ENCODE data around the gene TMIGD1. TPM values are rescaled to one million over a fixed set of nuclear protein-coding genes. Genes with fewer than 3 reads are reported as not detected.

The TMIGD1 gene
- total and polyA plus RNA-seq, 2 experiments from 2014 or later = not detected

DNA sequence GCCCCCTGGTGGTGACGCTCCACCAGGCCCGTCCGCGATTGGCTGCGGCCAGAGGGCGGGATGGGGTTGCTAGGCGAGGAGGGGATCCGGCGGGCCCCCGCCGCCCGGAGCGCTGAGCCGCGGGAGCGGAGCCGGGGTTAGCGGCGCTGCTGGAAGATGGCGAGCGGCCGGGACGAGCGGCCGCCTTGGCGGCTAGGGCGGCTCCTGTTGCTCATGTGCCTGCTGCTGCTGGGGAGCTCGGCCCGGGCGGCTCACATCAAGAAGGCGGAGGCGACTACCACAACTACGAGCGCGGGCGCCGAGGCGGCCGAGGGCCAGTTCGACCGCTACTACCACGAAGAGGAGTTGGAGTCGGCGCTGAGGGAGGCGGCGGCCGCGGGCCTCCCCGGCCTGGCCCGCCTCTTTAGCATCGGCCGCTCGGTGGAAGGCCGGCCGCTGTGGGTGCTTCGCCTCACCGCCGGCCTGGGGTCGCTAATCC lies 45.0 kb upstream of the TMIGD1 start, which contains the start of gene CPD (continued):
- TF ChIP-seq, protein P1, sequence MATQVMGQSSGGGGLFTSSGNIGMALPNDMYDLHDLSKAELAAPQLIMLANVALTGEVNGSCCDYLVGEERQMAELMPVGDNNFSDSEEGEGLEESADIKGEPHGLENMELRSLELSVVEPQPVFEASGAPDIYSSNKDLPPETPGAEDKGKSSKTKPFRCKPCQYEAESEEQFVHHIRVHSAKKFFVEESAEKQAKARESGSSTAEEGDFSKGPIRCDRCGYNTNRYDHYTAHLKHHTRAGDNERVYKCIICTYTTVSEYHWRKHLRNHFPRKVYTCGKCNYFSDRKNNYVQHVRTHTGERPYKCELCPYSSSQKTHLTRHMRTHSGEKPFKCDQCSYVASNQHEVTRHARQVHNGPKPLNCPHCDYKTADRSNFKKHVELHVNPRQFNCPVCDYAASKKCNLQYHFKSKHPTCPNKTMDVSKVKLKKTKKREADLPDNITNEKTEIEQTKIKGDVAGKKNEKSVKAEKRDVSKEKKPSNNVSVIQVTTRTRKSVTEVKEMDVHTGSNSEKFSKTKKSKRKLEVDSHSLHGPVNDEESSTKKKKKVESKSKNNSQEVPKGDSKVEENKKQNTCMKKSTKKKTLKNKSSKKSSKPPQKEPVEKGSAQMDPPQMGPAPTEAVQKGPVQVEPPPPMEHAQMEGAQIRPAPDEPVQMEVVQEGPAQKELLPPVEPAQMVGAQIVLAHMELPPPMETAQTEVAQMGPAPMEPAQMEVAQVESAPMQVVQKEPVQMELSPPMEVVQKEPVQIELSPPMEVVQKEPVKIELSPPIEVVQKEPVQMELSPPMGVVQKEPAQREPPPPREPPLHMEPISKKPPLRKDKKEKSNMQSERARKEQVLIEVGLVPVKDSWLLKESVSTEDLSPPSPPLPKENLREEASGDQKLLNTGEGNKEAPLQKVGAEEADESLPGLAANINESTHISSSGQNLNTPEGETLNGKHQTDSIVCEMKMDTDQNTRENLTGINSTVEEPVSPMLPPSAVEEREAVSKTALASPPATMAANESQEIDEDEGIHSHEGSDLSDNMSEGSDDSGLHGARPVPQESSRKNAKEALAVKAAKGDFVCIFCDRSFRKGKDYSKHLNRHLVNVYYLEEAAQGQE (IDR thresholded peaks at IDR 0.05; ENCODE audit: unreplicated experiment) = no peak

DNA sequence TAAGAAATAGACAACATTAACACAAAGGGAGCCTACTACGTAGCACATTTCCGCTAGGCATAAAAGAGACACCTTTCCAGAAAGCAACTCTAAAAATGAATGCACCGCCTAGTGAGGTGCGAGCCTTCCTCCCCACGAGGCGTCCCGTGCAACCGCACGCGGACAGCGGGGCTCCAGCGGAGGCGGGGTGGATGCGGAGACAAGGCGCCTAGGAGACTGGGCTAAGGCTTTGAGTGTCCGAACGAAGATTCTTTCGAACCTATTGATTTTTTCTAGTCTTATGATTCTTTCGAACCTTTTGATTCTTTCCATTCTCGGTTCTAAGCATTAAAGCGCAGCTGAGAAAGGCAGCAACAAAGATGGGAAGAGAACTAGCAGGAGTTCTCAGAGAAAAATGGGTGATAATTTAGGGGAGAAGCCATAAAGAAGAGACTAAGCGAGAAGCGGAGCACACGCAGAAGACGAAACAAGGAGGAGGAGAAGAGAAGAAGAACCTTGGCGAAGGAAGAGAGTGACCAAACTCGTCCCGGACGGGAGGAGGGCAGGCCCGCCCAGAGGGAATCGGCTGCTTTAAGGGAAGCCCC lies 44.5 kb upstream of the TMIGD1 start:
- peak; percentile 12 for ATAC-seq
- Histone ChIP-seq H3K79me2 (replicated peaks; ENCODE audit: insufficient read depth) (peaks cover 35% of the 10 kb centered on the region), H3K4me3 (peak overlapping the region; percentile 61), H4K20me1 (replicated peaks; ENCODE audit: insufficient read depth) (peaks cover 12% of the 10 kb centered on the region), H3K36me3 (ENCODE audit: insufficient read depth) (no peaks in the 10 kb centered on the region), H2AFZ (peak overlapping the region; percentile 92), H3K27ac (ENCODE audit: low read depth) (no peak overlapping the region), H3F3A (replicated peaks; ENCODE audit: low read depth) (no peaks in the 10 kb centered on the region), H3K9me2 (ENCODE audit: insufficient read depth) (no peaks in the 10 kb centered on the region), H3K4me2 (peak overlapping the region; percentile 87), H3K27me3 (ENCODE audit: insufficient read depth) (peaks cover 48% of the 10 kb centered on the region), H3K4me1 (ENCODE audit: insufficient read depth) (peaks cover 55% of the 10 kb centered on the region)
- H3K9me3 Mint-ChIP-seq = no peaks in the 10 kb centered on the region
- peak; percentile 37 for DNase-seq (ENCODE audit: low spot score)
- H3K36me3 Mint-ChIP-seq (ENCODE audit: low read depth) = no peaks in the 10 kb centered on the region; the same call in 2 of the 3 replicates
- H3K4me3 Mint-ChIP-seq = peak overlapping the region; percentile 76
- H3K27ac Mint-ChIP-seq = no peak overlapping the region
- TF ChIP-seq CREB1 (CRISPR knock-in tag; IDR thresholded peaks at IDR 0.05; ENCODE audit: low read depth) (no peak), EZH2 (IDR thresholded peaks at IDR 0.05; ENCODE audit: low read depth, unreplicated experiment) (peak; percentile 39)
- H3K4me1 Mint-ChIP-seq = peaks cover 56% of the 10 kb centered on the region
- H3K27me3 Mint-ChIP-seq (ENCODE audit: insufficient read depth, low read depth, poor library complexity) = peaks cover 30% of the 10 kb centered on the region

DNA sequence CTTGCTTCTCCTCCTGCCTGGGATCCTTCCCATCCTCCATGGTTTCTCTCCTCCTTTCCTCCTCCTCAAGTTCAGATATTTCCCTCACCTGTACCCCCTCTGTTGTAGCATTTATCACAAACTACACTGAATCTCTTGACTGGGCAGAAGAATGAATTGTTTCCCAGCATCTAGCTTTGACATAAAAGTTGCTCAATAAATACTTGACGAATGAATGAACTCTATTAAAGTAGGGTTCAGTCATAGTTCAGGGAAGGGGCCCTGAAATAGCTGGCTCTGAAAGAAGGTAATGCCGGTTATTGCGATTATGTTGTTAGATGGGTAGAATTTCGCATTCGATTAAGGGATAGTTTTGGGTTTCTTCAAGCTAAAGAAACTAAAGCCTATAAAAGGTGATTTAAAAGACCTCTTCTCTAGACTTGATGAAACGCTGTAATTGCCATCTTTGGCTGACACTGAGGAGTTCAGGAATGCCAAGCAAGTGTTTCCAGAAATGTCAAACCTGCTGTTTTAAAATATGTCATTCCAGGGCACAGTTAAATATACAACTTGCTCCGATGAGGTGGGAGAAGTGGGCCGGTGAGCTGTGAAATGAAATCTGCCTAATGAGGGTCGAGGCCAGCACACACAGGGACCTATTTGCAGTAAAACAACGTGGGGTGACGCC lies 43.9 kb upstream of the TMIGD1 start:
- Histone ChIP-seq H3K4me2 (peak overlapping the region; percentile 87), H2AFZ (peak overlapping the region; percentile 92), H4K20me1 (replicated peaks; ENCODE audit: insufficient read depth) (peaks cover 12% of the 10 kb centered on the region; the same call in 1 of the 2 replicates), H3F3A (replicated peaks; ENCODE audit: low read depth) (no peaks in the 10 kb centered on the region), H3K79me2 (replicated peaks; ENCODE audit: insufficient read depth) (peaks cover 28% of the 10 kb centered on the region), H3K9me2 (ENCODE audit: insufficient read depth) (no peaks in the 10 kb centered on the region), H3K36me3 (ENCODE audit: insufficient read depth) (no peaks in the 10 kb centered on the region), H3K4me3 (peak overlapping the region; percentile 61), H3K27ac (ENCODE audit: low read depth) (no peak overlapping the region), H3K4me1 (ENCODE audit: insufficient read depth) (peaks cover 48% of the 10 kb centered on the region), H3K27me3 (ENCODE audit: insufficient read depth) (peaks cover 48% of the 10 kb centered on the region)
- Mint-ChIP-seq H3K4me3 (peak overlapping the region; percentile 76), H3K27me3 (ENCODE audit: insufficient read depth, low read depth, poor library complexity) (peaks cover 31% of the 10 kb centered on the region), H3K4me1 (peaks cover 50% of the 10 kb centered on the region), H3K9me3 (no peaks in the 10 kb centered on the region), H3K36me3 (ENCODE audit: low read depth) (no peaks in the 10 kb centered on the region; the same call in 2 of the 3 replicates), H3K27ac (no peak overlapping the region)
- DNase-seq (ENCODE audit: low spot score) = no peak
- no peak for ATAC-seq
- TF ChIP-seq, protein P2, sequence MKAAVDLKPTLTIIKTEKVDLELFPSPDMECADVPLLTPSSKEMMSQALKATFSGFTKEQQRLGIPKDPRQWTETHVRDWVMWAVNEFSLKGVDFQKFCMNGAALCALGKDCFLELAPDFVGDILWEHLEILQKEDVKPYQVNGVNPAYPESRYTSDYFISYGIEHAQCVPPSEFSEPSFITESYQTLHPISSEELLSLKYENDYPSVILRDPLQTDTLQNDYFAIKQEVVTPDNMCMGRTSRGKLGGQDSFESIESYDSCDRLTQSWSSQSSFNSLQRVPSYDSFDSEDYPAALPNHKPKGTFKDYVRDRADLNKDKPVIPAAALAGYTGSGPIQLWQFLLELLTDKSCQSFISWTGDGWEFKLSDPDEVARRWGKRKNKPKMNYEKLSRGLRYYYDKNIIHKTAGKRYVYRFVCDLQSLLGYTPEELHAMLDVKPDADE (IDR thresholded peaks at IDR 0.05) = no peak
- TF ChIP-seq, protein P3, sequence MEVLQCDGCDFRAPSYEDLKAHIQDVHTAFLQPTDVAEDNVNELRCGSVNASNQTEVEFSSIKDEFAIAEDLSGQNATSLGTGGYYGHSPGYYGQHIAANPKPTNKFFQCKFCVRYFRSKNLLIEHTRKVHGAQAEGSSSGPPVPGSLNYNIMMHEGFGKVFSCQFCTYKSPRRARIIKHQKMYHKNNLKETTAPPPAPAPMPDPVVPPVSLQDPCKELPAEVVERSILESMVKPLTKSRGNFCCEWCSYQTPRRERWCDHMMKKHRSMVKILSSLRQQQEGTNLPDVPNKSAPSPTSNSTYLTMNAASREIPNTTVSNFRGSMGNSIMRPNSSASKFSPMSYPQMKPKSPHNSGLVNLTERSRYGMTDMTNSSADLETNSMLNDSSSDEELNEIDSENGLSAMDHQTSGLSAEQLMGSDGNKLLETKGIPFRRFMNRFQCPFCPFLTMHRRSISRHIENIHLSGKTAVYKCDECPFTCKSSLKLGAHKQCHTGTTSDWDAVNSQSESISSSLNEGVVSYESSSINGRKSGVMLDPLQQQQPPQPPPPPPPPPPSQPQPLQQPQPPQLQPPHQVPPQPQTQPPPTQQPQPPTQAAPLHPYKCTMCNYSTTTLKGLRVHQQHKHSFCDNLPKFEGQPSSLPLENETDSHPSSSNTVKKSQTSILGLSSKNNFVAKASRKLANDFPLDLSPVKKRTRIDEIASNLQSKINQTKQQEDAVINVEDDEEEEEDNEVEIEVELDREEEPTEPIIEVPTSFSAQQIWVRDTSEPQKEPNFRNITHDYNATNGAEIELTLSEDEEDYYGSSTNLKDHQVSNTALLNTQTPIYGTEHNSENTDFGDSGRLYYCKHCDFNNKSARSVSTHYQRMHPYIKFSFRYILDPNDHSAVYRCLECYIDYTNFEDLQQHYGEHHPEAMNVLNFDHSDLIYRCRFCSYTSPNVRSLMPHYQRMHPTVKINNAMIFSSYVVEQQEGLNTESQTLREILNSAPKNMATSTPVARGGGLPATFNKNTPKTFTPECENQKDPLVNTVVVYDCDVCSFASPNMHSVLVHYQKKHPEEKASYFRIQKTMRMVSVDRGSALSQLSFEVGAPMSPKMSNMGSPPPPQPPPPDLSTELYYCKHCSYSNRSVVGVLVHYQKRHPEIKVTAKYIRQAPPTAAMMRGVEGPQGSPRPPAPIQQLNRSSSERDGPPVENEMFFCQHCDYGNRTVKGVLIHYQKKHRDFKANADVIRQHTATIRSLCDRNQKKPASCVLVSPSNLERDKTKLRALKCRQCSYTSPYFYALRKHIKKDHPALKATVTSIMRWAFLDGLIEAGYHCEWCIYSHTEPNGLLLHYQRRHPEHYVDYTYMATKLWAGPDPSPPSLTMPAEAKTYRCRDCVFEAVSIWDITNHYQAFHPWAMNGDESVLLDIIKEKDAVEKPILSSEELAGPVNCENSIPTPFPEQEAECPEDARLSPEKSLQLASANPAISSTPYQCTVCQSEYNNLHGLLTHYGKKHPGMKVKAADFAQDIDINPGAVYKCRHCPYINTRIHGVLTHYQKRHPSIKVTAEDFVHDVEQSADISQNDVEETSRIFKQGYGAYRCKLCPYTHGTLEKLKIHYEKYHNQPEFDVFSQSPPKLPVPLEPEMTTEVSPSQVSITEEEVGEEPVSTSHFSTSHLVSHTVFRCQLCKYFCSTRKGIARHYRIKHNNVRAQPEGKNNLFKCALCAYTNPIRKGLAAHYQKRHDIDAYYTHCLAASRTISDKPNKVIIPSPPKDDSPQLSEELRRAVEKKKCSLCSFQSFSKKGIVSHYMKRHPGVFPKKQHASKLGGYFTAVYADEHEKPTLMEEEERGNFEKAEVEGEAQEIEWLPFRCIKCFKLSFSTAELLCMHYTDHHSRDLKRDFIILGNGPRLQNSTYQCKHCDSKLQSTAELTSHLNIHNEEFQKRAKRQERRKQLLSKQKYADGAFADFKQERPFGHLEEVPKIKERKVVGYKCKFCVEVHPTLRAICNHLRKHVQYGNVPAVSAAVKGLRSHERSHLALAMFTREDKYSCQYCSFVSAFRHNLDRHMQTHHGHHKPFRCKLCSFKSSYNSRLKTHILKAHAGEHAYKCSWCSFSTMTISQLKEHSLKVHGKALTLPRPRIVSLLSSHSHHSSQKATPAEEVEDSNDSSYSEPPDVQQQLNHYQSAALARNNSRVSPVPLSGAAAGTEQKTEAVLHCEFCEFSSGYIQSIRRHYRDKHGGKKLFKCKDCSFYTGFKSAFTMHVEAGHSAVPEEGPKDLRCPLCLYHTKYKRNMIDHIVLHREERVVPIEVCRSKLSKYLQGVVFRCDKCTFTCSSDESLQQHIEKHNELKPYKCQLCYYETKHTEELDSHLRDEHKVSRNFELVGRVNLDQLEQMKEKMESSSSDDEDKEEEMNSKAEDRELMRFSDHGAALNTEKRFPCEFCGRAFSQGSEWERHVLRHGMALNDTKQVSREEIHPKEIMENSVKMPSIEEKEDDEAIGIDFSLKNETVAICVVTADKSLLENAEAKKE (CRISPR knock-in tag; IDR thresholded peaks at IDR 0.05) = no peak
- TF ChIP-seq EZH2 (IDR thresholded peaks at IDR 0.05; ENCODE audit: low read depth, unreplicated experiment) (no peak), EZH2phosphoT487 (IDR thresholded peaks at IDR 0.05; ENCODE audit: unreplicated experiment) (no peak), ZNF331 (CRISPR knock-in tag; IDR thresholded peaks at IDR 0.05; ENCODE audit: low read depth) (no peak)

Data from GM23338 (cell line).